Mesothelial cell of epicardium (in vitro differentiated cells): Measurements from ENCODE around the gene SYNDIG1. TPM values are rescaled to one million over a fixed set of nuclear protein-coding genes. Genes with fewer than 3 reads are reported as not detected.

Experiments used
- DNase-seq, 2 experiments: peaks; one replicate each; pipeline ENCODE4 v3.0.0; 2021; ENCODE audit warnings: low spot score in 2 of 2; ENCODE audit not compliant: unreplicated experiment in 2 of 2
- H3K27ac Mint-ChIP-seq: 2 replicates; pipeline ENCODE4 v1.8.0; 2021; ENCODE audit warnings: mixed read lengths
- H3K27me3 Mint-ChIP-seq: 2 replicates; pipeline ENCODE4 v1.8.0; 2021; ENCODE audit warnings: low read depth, mixed read lengths
- H3K36me3 Mint-ChIP-seq: 2 replicates; pipeline ENCODE4 v1.8.0; 2021; ENCODE audit warnings: mixed read lengths
- H3K4me1 Mint-ChIP-seq: 2 replicates; pipeline ENCODE4 v1.8.0; 2021; ENCODE audit warnings: mixed read lengths
- H3K4me3 Mint-ChIP-seq: 2 replicates; pipeline ENCODE4 v1.8.0; 2021; ENCODE audit warnings: mild to moderate bottlenecking, moderate library complexity, mixed read lengths
- H3K9me3 Mint-ChIP-seq: 2 replicates; pipeline ENCODE4 v1.8.0; 2021; ENCODE audit warnings: mixed read lengths
- CTCF ChIP-seq: fragments of 200-600 bp; sonication (generic); IDR thresholded peaks from one replicate; pipeline ENCODE4 v1.5.0; 2021; ENCODE audit warnings: antibody characterized with exemption; ENCODE audit not compliant: unreplicated experiment
- total RNA-seq: library from RNA; stranded (reverse); gene quantifications from 3 replicates; pipeline ENCODE4 v1.2.1, GENCODE V29; 2021

SYNDIG1 gene
- total RNA-seq, 1 donor from 2014 or later: 0.80 TPM

GRCh38 chr20:24638591-24639548, 169.4 kb downstream of the SYNDIG1 start:
- H3K4me1 Mint-ChIP-seq: peaks cover 21% of the 10 kb centered on the region
- peaks cover 2% of the 10 kb centered on the region for H3K27me3 Mint-ChIP-seq
- H3K36me3 Mint-ChIP-seq: no peaks in the 10 kb centered on the region
- H3K4me3 Mint-ChIP-seq: no peak overlapping the region
- DNase-seq: no peak
- H3K27ac Mint-ChIP-seq: no peak overlapping the region
- peaks cover 10% of the 10 kb centered on the region for H3K9me3 Mint-ChIP-seq
- no peak for TF ChIP-seq CTCF

- DNase-seq: no peak
- Mint-ChIP-seq H3K9me3 (peaks cover 15% of the 10 kb centered on the region), H3K36me3 (no peaks in the 10 kb centered on the region), H3K27ac (no peak overlapping the region), H3K4me1 (peaks cover 14% of the 10 kb centered on the region), H3K27me3 (peaks cover 2% of the 10 kb centered on the region), H3K4me3 (no peak overlapping the region)
- no peak for TF ChIP-seq CTCF
These were observed 170.8 kb downstream of the SYNDIG1 start for GRCh38 chr20:24640276-24640675.

GRCh38 chr20:24640686-24641085, 171.3 kb downstream of the SYNDIG1 start:
- no peak for DNase-seq
- H3K4me1 Mint-ChIP-seq: peaks cover 13% of the 10 kb centered on the region
- no peak overlapping the region for H3K27ac Mint-ChIP-seq
- peaks cover 15% of the 10 kb centered on the region for H3K9me3 Mint-ChIP-seq
- no peaks in the 10 kb centered on the region for H3K36me3 Mint-ChIP-seq
- TF ChIP-seq CTCF: no peak
- no peak overlapping the region for H3K4me3 Mint-ChIP-seq
- H3K27me3 Mint-ChIP-seq: peaks cover 2% of the 10 kb centered on the region

DNA sequence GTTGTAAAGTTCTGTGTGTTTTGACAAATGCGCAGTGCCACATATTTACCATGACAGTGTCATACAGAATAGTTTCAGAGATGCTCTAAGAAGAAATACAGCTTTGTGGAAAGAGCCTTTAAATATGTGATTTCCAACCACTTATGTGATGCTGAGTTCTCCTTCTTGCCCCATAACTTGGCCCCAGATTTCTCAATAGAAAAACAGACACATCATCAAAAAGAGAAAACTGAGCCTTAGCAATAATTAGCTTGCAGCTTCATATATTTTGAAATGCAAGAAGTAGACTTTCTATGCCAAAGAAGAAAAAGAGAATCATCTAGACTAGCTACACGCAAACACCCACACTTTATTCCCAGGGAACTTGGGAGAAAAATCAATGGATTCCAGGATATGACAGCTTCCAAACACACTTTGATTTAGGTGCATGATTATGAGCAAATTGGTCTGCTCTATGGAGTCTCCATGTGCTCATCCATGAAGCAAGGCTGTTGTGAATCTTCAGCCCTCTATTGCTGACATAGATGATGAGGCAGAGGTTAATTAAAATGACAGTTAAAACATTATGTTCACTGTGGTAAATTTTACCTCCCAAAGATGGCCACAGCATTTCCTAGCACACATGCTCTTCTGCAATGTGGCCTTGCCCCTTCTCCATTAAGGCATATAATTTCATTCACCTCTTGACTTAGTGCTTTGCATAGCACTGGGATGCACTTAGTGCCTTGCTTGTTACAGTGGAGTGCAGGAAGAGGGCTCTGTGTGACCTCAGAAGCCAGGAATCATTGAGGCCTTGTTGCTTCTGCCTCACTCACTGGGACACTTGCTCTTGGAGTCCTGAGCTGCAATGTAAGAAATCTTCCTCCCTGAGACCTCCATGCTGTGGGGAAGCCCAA, 174.6 kb downstream of the SYNDIG1 start:
- Mint-ChIP-seq H3K27me3 (peaks cover 2% of the 10 kb centered on the region), H3K4me1 (no peaks in the 10 kb centered on the region), H3K27ac (no peak overlapping the region), H3K36me3 (no peaks in the 10 kb centered on the region), H3K4me3 (no peak overlapping the region), H3K9me3 (peaks cover 15% of the 10 kb centered on the region)
- TF ChIP-seq CTCF: no peak
- peak in 1 of 2 experiments; percentile 17 for DNase-seq

DNA sequence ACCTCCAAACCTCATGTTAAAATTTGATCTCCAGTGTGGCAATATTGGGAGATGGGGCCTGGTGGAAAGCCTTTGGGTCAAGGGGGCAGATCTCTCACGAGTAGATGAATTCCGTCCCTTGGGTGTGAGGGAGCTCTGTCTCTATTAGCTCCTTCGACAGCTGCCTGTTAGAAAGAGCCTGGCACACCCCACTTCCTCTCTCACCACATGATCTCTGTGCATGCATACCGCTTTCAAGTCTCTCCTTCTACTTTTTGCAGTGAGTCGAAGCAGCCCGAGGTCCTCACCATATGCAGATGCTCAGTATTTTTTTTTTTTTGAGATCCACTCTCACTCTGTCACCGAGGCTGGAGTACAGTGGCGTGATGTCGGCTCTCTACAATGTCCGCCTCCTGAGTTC, 176.9 kb downstream of the SYNDIG1 start:
- H3K4me3 Mint-ChIP-seq: no peak overlapping the region
- peaks cover 15% of the 10 kb centered on the region for H3K9me3 Mint-ChIP-seq
- no peaks in the 10 kb centered on the region for H3K36me3 Mint-ChIP-seq
- DNase-seq: no peak
- no peak overlapping the region for H3K27ac Mint-ChIP-seq
- peaks cover 2% of the 10 kb centered on the region for H3K27me3 Mint-ChIP-seq
- TF ChIP-seq CTCF: no peak
- H3K4me1 Mint-ChIP-seq: no peaks in the 10 kb centered on the region
